SK-MEL-5 (cell line): Measurements from ENCODE around the gene SLC25A21. TPM values are rescaled to one million over a fixed set of nuclear protein-coding genes. Genes with fewer than 3 reads are reported as not detected.
A peak's percentile ranks its signal among the peaks of the same experiment; 100 is the strongest.
"Not testable (repeated sequence)": the region's sequence is repeated elsewhere in the genome, so short reads cannot be mapped to it uniquely, and the experiment has no call there.

Source experiments
- DNase-seq: peaks from one replicate; pipeline ENCODE4 v3.0.0-alpha.2; 2016; ENCODE audit warnings: low read depth, low spot score
- in situ Hi-C: cut with HindIII; loops from 2 replicates; pipeline ENCODE4 v1.10.0; 2016; ENCODE audit warnings: low sequenced_read_pairs, high pct_unique_total_duplicates, low pct_unique_long_range_greater_than_20kb
- polyA plus RNA-seq, 2 experiments: library from polyadenylated mRNA; depleted of rRNA; stranded (reverse); fragments of >200 nt; gene quantifications; 2 replicates each; pipeline ENCODE4 v1.2.3, GENCODE V29; 2015
- total RNA-seq: library from RNA; depleted of rRNA; stranded (reverse); fragments of >200 nt; shearing (Covaris generic); gene quantifications from 2 replicates; pipeline ENCODE4 v1.2.3, GENCODE V29; 2014; rRNA removed

The SLC25A21 gene
- total RNA-seq: 1.8 TPM in 1 of 2 replicates, not detected in the other
- polyA plus RNA-seq (2015; cell fraction: cytosol; rRNA removed): 0.05 and 0.12 TPM in 2 replicates
- polyA plus RNA-seq (2015; cell fraction: nucleus; rRNA removed): not detected in 2 replicates

- in situ Hi-C loops: no loop called here
- DNase-seq: peak; percentile 73
Measured at GRCh38 chr14:37172024-37172869, at the start of gene SLC25A21. SLC25A21 (minus strand) TSS chr14:37172606.

DNA sequence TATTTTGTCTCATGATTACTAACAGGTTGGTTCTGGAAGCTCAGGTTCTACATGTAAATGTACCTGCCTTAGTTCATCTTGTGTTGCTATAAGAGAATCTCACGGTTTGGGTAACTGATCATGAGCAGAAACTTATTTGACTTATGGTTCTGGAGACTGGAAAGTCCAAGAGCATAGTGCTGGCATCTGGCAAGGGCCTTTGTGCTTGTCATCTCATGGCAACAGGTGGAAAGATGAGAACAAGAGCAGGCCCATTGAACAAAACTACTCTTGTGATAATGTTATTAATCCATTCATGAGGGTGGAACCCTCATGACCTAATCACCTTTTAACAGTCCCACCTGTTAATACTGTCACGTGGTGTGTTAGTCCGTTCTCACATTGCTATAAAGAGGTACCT lies 48.7 kb upstream of the SLC25A21 start:
- DNase-seq: no peak
- in situ Hi-C loops: no loop called here

DNA sequence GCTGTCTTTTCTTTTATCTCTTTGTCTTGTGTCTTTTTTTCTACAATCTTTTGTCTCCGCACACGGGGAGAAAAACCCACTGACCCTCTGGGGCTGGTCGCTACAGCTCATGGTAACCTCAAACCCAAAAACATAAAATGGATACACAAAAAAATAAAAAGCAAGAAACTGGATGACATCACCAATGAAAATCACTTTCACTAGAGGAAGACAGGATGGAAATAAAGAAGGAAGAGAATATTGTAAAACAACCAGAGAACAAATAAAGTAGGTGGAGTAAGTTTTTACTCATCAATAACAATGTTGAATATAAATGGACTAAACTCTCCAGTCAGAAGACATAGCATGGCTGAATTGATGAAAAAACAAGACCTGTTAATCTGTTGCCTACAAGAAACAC lies 42.9 kb upstream of the SLC25A21 start:
- no peak for DNase-seq
- in situ Hi-C loops: no loop called here

GRCh38 chr14:37213016-37213415 lies 40.6 kb upstream of the SLC25A21 start:
- DNase-seq: no peak
- in situ Hi-C loops: no loop called here

DNA sequence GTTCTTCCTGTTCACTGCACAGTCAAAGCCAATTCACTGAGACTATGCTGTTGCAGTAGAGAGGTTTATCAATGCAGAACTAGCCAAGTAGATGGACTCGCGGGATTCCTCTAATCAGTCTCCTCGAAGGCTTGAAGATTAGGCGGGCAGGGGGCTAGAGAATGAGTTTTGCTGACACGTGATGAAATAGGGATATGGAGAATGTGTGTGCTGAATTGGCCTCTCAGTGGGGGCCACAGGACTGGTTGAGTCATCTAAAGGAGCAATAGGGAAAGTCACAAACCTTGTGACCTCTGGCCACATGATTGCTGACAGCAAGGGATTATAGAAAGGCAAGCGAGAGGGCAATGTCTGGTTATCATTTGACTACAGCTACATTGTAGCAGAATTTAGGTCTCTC lies 38.0 kb upstream of the SLC25A21 start:
- no peak for DNase-seq
- in situ Hi-C loops: no loop called here

GRCh38 chr14:37209617-37210016 lies 37.2 kb upstream of the SLC25A21 start:
- DNase-seq, in situ Hi-C loops: not testable (repeated sequence)

DNA sequence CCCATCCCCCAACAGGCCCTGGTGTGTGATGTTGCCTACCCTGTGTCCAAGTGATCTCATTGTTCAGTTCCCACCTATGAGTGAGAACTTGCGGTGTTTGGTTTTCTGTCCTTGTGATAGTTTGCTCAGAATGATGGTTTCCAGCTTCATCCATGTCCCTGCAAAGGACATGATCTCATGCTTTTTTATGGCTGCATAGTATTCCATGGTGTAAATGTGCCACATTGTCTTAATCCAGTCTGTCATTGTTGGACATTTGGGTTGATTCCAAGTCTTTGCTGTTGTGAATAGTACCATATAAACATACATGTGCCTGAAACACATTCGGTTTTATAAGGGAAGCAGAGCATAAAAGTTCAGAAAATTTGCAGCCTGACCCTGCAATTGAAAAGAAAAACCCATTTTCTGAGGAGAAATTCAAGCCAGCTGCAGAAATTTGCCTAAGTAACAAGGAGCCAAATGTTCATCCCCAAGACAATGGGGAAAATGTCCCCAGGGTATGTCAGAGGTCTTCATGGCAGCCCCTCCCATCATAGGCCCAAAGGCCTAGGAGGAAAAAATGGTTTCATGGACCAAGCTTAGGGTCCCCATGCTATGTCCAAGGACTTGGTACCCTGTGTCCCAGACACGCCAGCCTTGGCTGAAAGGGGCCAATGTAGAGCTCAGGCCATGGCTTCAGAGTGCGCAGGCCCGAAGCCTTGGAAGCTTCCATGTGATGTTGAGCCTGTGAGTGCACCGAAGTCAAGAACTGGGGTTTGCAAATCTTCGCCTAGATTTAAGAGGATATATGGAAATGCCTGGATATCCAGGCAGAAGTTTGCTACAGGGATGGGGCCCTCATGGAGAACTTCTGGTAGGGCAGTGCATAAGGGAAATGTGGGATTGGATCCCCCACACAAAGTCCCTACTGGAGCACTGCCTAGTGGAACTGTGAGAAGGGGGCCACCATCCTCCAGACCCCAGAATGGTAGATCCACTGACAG lies 33.5 kb upstream of the SLC25A21 start:
- in situ Hi-C loops, DNase-seq: not testable (repeated sequence)

DNA sequence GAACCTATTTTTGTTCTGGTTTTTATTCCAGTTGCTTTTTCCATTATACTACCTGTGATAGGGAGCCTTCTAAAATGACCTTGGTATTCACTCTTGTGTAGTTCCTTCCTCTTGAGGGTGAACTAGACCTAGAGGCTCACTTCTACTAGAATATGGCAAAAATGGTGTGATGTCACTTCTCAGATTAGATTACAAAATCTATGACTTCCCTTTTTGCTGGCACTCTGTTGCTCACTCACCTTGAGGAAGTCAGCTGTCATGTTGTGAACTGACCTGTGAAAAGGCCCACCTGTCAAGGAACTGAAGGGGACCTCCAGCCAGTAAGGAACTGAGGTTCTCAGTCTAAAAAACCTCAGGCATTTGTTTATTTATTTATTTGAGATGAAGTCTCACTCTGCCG lies 31.0 kb upstream of the SLC25A21 start:
- DNase-seq: no peak
- in situ Hi-C loops: no loop called here

GRCh38 chr14:37202812-37203211 lies 30.4 kb upstream of the SLC25A21 start:
- in situ Hi-C loops: no loop called here
- no peak for DNase-seq

- DNase-seq: no peak
- in situ Hi-C loops: no loop called here
Measured at GRCh38 chr14:37202265-37202664, 29.9 kb upstream of the SLC25A21 start.

DNA sequence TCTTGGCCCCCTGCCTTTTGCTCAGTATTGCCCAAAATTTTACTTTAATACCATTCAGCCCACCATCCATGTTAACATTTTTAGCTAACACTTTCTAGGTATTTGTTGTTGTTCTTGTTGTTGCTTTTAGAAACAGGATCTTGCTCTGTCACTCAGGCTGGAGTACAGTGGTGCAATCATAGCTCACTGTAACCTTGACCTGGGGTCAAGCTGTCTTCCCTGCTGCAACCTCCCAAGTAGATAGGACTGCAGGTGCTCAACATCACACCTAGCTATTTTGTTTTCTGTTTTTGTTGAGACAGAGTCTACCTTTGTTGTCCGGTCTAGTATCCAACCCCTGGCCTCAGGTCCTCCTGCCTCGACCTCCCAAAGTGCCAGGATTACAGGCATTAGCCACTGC lies 29.3 kb upstream of the SLC25A21 start:
- in situ Hi-C loops: no loop called here
- no peak for DNase-seq

DNA sequence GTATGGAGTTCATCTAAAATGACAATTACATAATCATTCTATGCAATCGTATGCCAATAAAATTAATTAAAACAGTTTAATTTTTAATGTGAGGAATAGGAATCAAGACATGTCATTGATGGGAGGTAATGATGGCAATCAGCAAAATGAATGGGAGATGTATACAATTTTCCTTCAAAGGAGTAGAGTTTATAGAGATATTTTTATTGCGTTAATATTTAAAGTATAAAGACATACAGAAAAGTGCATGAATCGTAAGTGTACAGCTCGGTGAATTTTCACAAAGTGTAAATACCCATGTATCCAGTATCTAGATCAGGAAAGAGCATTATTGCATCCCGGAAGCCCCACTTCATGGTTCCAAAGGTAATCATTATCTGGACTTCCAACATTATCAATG lies 26.5 kb upstream of the SLC25A21 start:
- no peak for DNase-seq
- in situ Hi-C loops: no loop called here

- DNase-seq: no peak
Measured at GRCh38 chr14:37198273-37198598, 25.8 kb upstream of the SLC25A21 start.

GRCh38 chr14:37197421-37198272 lies 25.2 kb upstream of the SLC25A21 start, which contains the start of gene MIPOL1:
MIPOL1 (plus strand) TSS chr14:37197937; CDS start chr14:37247889, 49,952 bp downstream.
- in situ Hi-C loops: no loop called here
- DNase-seq: peak; percentile 82

More at GRCh38 chr14:37198273-37198598, 25.8 kb upstream of the SLC25A21 start:
- in situ Hi-C loops: no loop called here

- DNase-seq: no peak
- in situ Hi-C loops: no loop called here
Measured at GRCh38 chr14:37196604-37197420, 24.4 kb upstream of the SLC25A21 start.

- peak; percentile 2 for DNase-seq
- in situ Hi-C loops: no loop called here
Measured at GRCh38 chr14:37195327-37195726, 22.9 kb upstream of the SLC25A21 start.

DNA sequence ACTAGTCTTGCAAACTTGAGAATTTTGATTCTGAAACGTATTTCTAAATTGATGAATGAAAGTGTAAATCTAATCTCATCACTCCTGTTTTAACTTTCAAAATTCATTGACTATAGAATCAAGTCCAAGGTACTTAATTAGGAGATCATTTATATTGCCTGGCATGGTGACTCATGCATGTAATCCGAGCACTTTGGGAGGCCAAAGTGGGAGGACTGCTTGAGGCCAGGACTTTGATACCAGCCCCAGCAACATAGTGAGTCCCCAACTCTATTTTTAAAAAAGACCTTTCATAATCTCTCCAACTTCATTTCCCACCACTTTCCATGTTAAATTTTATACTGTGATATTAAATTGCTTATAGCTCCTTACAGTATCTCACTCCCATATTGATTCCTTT lies 22.3 kb upstream of the SLC25A21 start:
- no peak for DNase-seq
- in situ Hi-C loops: no loop called here
